Heart right ventricle (tissue), 16 donors: ENCODE measurements around the gene PROX2. TPM values are rescaled to one million over a fixed set of nuclear protein-coding genes. Genes with fewer than 3 reads are reported as not detected.

Experiments
- ATAC-seq, 8 donors: fragments of 200-7000 bp; cut with Tn5 transposase; one replicate each; pipeline ENCODE4 v1.9.1; 2020; ENCODE audit warnings: mild to moderate bottlenecking in 8 of 8, moderate library complexity in 8 of 8, moderate number of reproducible peaks in 1 of 8
- DNase-seq, 2 donors: peaks; one replicate each; pipeline ENCODE4 v3.0.0-alpha.2; 2020
- H3K27ac ChIP-seq, 10 donors: fragments of 200-600 bp; sonication (generic) in 2 of 10; one replicate each; pipeline versions ENCODE4 v1.5.0 to v1.8.0; 2020 to 2022; ENCODE audit warnings: mild to moderate bottlenecking in 3 of 10
- H3K27me3 ChIP-seq, 7 donors: fragments of 200-600 bp; one replicate each; pipeline ENCODE4 v1.8.0; 2021 to 2022; ENCODE audit warnings: mild to moderate bottlenecking in 2 of 7
- H3K36me3 ChIP-seq, 9 donors: fragments of 200-600 bp; sonication (generic) in 1 of 9; one replicate each; pipeline versions ENCODE4 v1.5.0 to v1.8.0; 2020 to 2022; ENCODE audit warnings: mild to moderate bottlenecking in 2 of 9
- H3K4me1 ChIP-seq, 9 donors: fragments of 200-600 bp; sonication (generic) in 1 of 9; one replicate each; pipeline versions ENCODE4 v1.5.0 to v1.8.0; 2020 to 2022; ENCODE audit warnings: mild to moderate bottlenecking in 4 of 9
- H3K4me3 ChIP-seq, 10 donors: fragments of 200-600 bp; sonication (generic) in 2 of 10; one replicate each; pipeline versions ENCODE4 v1.5.0 to v1.8.0; 2020 to 2022; ENCODE audit warnings: mild to moderate bottlenecking in 7 of 10, moderate library complexity in 2 of 10
- H3K9me3 ChIP-seq, 11 donors: fragments of 200-600 bp in 10 of 11; sonication (generic) in 2 of 11; one replicate each; pipeline versions ENCODE4 v1.5.0 to v1.8.0; 2013 to 2022; ENCODE audit warnings: mild to moderate bottlenecking in 2 of 11, control low read depth in 1 of 11, moderate library complexity in 1 of 11
- CTCF ChIP-seq, 9 donors: fragments of 200-600 bp; sonication (generic) in 2 of 9; IDR thresholded peaks; one replicate each; pipeline versions ENCODE4 v1.5.0 to v1.8.0; 2021 to 2022; ENCODE audit warnings: antibody characterized with exemption in 9 of 9, mild to moderate bottlenecking in 5 of 9, moderate library complexity in 1 of 9
- WGBS, 2 donors: extraction: QIAGEN DNeasy Blood & Tissue Kit; methylation state at CpG; one replicate each; pipeline ENCODE4 v1.1.7; 2013; ENCODE audit warnings: inconsistent platforms in 1 of 2; 5-methylcytosine and 5-hydroxymethylcytosine counted together
- intact Hi-C, 10 donors: fragments of 100-400 bp; cut with DNase I; formaldehyde crosslinking; loops; one replicate each; pipeline versions ENCODE4 v1.11.1 to v1.14.2; 2022
- polyA plus RNA-seq, 2 donors: library from polyadenylated mRNA; stranded (reverse); fragments of 200-250 nt; gene quantifications; one replicate each; pipeline ENCODE4 v1.2.3, GENCODE V29; 2013
- total RNA-seq, 10 donors: library from RNA; stranded (reverse); fragmentation: NEBNext Ultra II Directional in 3 of 10; extraction: Animal tissue kit (Norgen Biotek cat#: 25700) in 3 of 10; gene quantifications; one replicate each; pipeline versions ENCODE4 v1.2.1 to v1.2.4, GENCODE V29; 2021 to 2023
- donor health status: Arrhythmogenic right ventricular cardiomyopathy.
- donor health status: ischemic (EF 13 %, LVEDD 7.1; RV severe dilation, severe dysfunction).
- donor health status: healthy with polysubstance abuse.
- donor health status: DM: no; HTN: yes; CAD: no.
- donor health status: DM: no; HTN: no; CAD: no.
- donor health status: ischemic (EF 25% LVEDD 6.9; RV normal size, moderate dysfunction).
- donor health status: ischemic (EF 25% LVEDD 5.7; RV mildly dilated, moderate dysfunction).
- donor health status: healthy.
- donor health status: DM: yes; HTN: yes; CAD: no.
- donor health status: Ischemic cardiomyopathy.
- donor health status: ischemic (EF 35%, LVEDD 5.7; RV mildly dilated, moderate dysfunction).
- donor health status: nonischemic (EF 11% LVEDD 7.7; RV severe dilation, severe dysfunction).
- donor health status: DM: yes; HTN: yes; CAD: no.
- donor health status: PGD.
- donor health status: ischemic (EF 29% LVEDD 5.4; RV normal size, mild dysfunction).
- donor health status: nonischemic (EF 23%, LVEDD 6.1; RV moderate dilation, normal function).

The PROX2 gene
- total and polyA plus RNA-seq, 12 donors: not detected

GRCh38 chr14:74896400-74896799 lies 20.5 kb upstream of the PROX2 start:
- ATAC-seq (peak in 1 of 8 donors; percentile 52), DNase-seq (no peak)
- WGBS, 2 donors: 87 to 89% methylated on average over 3 of the region's 3 CpGs
- H3K36me3 ChIP-seq: peaks cover 4 to 100% (median 91%) of the 10 kb centered on the region in 9 donors
- no peak overlapping the region for H3K4me3 ChIP-seq
- H3K4me1 ChIP-seq: peaks cover 4 to 26% (median 13%) of the 10 kb centered on the region in 9 donors
- no peaks in the 10 kb centered on the region for H3K9me3 ChIP-seq
- TF ChIP-seq CTCF (IDR thresholded peaks at IDR 0.05): no peak
- intact Hi-C loops: no loop called here
- H3K27me3 ChIP-seq: no peaks in the 10 kb centered on the region
- peak overlapping the region in 3 of 10 donors; percentile 5 to 30 (median 21) for H3K27ac ChIP-seq

GRCh38 chr14:74893614-74894091 lies 17.7 kb upstream of the PROX2 start:
- ATAC-seq: no peak
- H3K27ac ChIP-seq: no peak overlapping the region
- peaks cover 3 to 100% (median 79%) of the 10 kb centered on the region in 9 donors for H3K36me3 ChIP-seq

DNA sequence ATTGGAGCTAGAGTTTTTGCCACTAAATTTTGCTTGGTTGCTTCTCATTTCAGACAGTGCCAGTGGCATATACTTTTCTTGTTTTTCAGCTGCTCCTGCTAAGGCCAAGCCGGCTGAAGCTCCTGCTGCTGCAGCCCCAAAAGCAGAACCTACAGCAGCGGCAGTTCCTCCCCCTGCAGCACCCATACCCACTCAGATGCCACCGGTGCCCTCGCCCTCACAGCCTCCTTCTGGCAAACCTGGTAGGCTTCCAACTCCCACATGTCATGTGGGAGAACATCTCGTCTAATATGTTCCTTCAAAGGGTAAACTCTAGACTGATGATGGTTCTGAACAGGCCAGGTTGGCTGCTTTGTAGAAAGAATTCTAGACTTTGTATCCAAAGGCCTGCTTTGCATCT lies 16.8 kb upstream of the PROX2 start:
- Histone ChIP-seq H3K27me3 (no peaks in the 10 kb centered on the region), H3K36me3 (peaks cover 3 to 99% (median 71%) of the 10 kb centered on the region in 9 donors), H3K9me3 (no peaks in the 10 kb centered on the region), H3K4me3 (no peak overlapping the region), H3K4me1 (peaks cover 0 to 34% (median 24%) of the 10 kb centered on the region in 9 donors), H3K27ac (no peak overlapping the region)
- TF ChIP-seq CTCF (IDR thresholded peaks at IDR 0.05): no peak
- 75 to 76% methylated on average over 5 of the region's 5 CpGs for WGBS, 2 donors
- no peak for DNase-seq
- ATAC-seq: no peak
- intact Hi-C loops: no loop called here

More at GRCh38 chr14:74893614-74894091, 17.7 kb upstream of the PROX2 start:
- Histone ChIP-seq H3K4me1 (peaks cover 4 to 27% (median 15%) of the 10 kb centered on the region in 9 donors), H3K27me3 (no peaks in the 10 kb centered on the region), H3K9me3 (no peaks in the 10 kb centered on the region), H3K4me3 (no peak overlapping the region)
- TF ChIP-seq CTCF (IDR thresholded peaks at IDR 0.05): no peak
- WGBS, 2 donors: 74 to 81% methylated on average over 4 of the region's 4 CpGs
- DNase-seq: no peak
- intact Hi-C loops: no loop called here

- no peak overlapping the region for H3K27ac ChIP-seq
- intact Hi-C loops: no loop called here
Observed at GRCh38 chr14:74891870-74892269, 15.9 kb upstream of the PROX2 start.

More at GRCh38 chr14:74891870-74892269, 15.9 kb upstream of the PROX2 start:
- Histone ChIP-seq H3K36me3 (peaks cover 3 to 98% (median 71%) of the 10 kb centered on the region in 9 donors), H3K27me3 (no peaks in the 10 kb centered on the region), H3K9me3 (no peaks in the 10 kb centered on the region), H3K4me3 (no peak overlapping the region), H3K4me1 (peaks cover 0 to 34% (median 21%) of the 10 kb centered on the region in 9 donors)
- ATAC-seq: no peak
- 86 to 87% methylated on average over 6 of the region's 6 CpGs for WGBS, 2 donors
- TF ChIP-seq CTCF (IDR thresholded peaks at IDR 0.05): no peak
- DNase-seq: no peak
